Pancreas (tissue), 10 donors: ENCODE data around the gene CD63. TPM values are rescaled to one million over a fixed set of nuclear protein-coding genes. Genes with fewer than 3 reads are reported as not detected.

Experiments
- ATAC-seq, 4 donors: fragments of 200-7000 bp; cut with Tn5 transposase; one replicate each; pipeline versions ENCODE4 v1.8.0 to v1.9.1; 2020; ENCODE audit warnings: mild to moderate bottlenecking in 4 of 4, moderate library complexity in 4 of 4
- DNase-seq, 6 donors: peaks; one replicate each; pipeline ENCODE4 v3.0.0-alpha.2; 2020
- FAIRE-seq: peaks from 2 replicates; lab custom pipeline; 2012; peaks lifted over from hg19 to GRCh38; lab: Jason Lieb, UNC
- H3K27ac ChIP-seq, 4 donors: fragments of 200-600 bp; sonication (generic); 1 replicate in 3 of 4; 2 replicates in 1 of 4; pipeline versions ENCODE4 v1.5.0 to v1.8.0; 2020
- H3K27me3 ChIP-seq, 4 donors: fragments of 200-600 bp; one replicate each; pipeline ENCODE4 v1.8.0; 2021
- H3K36me3 ChIP-seq, 3 donors: fragments of 200-600 bp; sonication (generic) in 1 of 3; one replicate each; pipeline versions ENCODE4 v1.5.0 to v1.8.0; 2020 to 2021
- H3K4me1 ChIP-seq, 3 donors: fragments of 200-600 bp; one replicate each; pipeline ENCODE4 v1.8.0; 2021
- H3K4me3 ChIP-seq, 4 donors: fragments of 200-600 bp; sonication (generic) in 2 of 4; one replicate each; pipeline versions ENCODE4 v1.5.0 to v1.8.0; 2020 to 2021
- H3K9me3 ChIP-seq, 4 donors: fragments of 200-600 bp; one replicate each; pipeline ENCODE4 v1.8.0; 2021
- WGBS, 2 donors: extraction: QIAGEN DNeasy Blood & Tissue Kit; methylation state at CpG; one replicate each; pipeline ENCODE4 v1.1.7; 2013; 5-methylcytosine and 5-hydroxymethylcytosine counted together
- intact Hi-C, 3 donors: fragments of 100-400 bp; cut with DNase I; formaldehyde crosslinking; loops; one replicate each; pipeline versions ENCODE4 v1.11.1 to v1.14.2; 2022
- polyA plus RNA-seq, 2 donors: library from polyadenylated mRNA; stranded (reverse); fragments of 200-250 nt; gene quantifications; one replicate each; pipeline ENCODE4 v1.2.3, GENCODE V29; 2013
- total RNA-seq, 6 donors: library from RNA; stranded (reverse); fragmentation: NEBNext Ultra II Directional in 4 of 6; extraction: Animal tissue kit (Norgen Biotek cat#: 25700) in 4 of 6; gene quantifications; one replicate each; pipeline versions ENCODE4 v1.2.1 to v1.2.4, GENCODE V29; 2021 to 2023
- TF ChIP-seq, protein P1 (sequence below), 4 donors: fragments of 200-600 bp; sonication (generic) in 3 of 4; IDR thresholded peaks; one replicate each; pipeline versions ENCODE4 v1.5.0 to v1.8.0; 2021; ENCODE audit warnings: antibody characterized with exemption in 4 of 4
- donor health status: healthy with polysubstance abuse.
- donor health status: DM: no; HTN: no; CAD: no; lungs with moderate emphysema.
- donor health status: DM: no; HTN: no; CAD: no.
- donor health status: control.
- donor health status: control.
- donor health status: Bipolar disorder and iron deficiency.
- donor health status: DM: yes; HTN: yes; CAD: no.
- donor health status: DM: no; HTN: no; CAD: no.
- donor health status: DM: no; HTN: no; CAD: no.
- donor health status: DM: yes; HTN: yes; CAD: no.

The CD63 gene
- total and polyA plus RNA-seq, 8 donors, result 433 to 717 (median 578) TPM

DNA sequence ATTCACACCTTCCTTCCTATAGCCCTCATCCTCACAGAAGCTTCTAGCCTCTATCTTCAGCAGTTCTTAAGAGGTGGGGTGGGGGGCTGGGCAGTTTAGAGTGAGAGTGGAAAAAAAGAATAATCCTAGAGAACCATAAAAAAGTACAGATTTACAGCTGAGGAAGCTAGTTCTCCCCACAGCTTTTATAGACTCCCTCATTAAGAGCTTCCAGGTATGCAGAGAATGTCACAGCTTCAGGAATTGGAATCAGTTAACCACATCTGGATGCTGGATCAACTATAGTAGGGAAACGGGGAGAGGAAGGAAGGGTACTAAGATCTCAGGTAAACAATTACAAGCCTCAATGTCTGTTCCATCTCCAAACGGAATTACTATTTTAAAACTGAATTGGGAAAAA is 26.4 kb upstream of the CD63 start:
- no peaks in the 10 kb centered on the region for H3K27me3 ChIP-seq
- WGBS, 2 donors, result 59 to 72% methylated on average over 2 of the region's 2 CpGs
- TF ChIP-seq, protein P1, sequence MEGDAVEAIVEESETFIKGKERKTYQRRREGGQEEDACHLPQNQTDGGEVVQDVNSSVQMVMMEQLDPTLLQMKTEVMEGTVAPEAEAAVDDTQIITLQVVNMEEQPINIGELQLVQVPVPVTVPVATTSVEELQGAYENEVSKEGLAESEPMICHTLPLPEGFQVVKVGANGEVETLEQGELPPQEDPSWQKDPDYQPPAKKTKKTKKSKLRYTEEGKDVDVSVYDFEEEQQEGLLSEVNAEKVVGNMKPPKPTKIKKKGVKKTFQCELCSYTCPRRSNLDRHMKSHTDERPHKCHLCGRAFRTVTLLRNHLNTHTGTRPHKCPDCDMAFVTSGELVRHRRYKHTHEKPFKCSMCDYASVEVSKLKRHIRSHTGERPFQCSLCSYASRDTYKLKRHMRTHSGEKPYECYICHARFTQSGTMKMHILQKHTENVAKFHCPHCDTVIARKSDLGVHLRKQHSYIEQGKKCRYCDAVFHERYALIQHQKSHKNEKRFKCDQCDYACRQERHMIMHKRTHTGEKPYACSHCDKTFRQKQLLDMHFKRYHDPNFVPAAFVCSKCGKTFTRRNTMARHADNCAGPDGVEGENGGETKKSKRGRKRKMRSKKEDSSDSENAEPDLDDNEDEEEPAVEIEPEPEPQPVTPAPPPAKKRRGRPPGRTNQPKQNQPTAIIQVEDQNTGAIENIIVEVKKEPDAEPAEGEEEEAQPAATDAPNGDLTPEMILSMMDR (IDR thresholded peaks at IDR 0.05), result no peak
- FAIRE-seq (no peak), ATAC-seq (no peak), DNase-seq (no peak)
- intact Hi-C loops, result loop anchor here in 1 of 3 donors (10.0 kb wide), 1 partner anchor 50 kb away; no protein-coding TSS in a partner anchor
- no peaks in the 10 kb centered on the region for H3K9me3 ChIP-seq
- peaks cover 0 to 46% (median 20%) of the 10 kb centered on the region in 3 donors for H3K36me3 ChIP-seq
- H3K27ac ChIP-seq, result no peak overlapping the region
- H3K4me3 ChIP-seq, result no peak overlapping the region
- no peaks in the 10 kb centered on the region for H3K4me1 ChIP-seq

DNA sequence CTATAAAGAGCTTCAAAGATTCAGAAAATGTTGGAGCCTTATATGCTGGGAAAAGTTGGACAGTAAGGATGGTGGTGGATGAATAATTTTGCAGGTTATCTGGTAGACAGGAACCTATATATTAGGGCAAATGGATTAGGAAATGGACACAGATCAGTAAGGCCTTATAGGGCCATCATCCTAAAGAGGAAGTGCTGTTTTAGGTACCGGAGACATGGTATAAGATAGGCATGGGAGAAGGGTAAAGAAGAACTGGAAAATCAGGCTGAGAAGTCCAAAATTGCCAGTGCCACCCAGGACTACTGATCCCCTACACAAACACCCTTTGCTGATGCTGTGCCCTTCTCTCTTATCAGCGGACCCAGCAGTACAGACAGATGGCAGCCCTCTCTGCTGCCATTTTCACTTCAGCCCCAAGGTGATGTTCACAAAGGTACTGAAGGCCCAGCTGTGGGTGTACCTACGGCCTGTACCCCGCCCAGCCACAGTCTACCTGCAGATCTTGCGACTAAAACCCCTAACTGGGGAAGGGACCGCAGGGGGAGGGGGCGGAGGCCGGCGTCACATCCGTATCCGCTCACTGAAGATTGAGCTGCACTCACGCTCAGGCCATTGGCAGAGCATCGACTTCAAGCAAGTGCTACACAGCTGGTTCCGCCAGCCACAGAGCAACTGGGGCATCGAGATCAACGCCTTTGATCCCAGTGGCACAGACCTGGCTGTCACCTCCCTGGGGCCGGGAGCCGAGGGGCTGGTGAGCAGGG is 19.6 kb upstream of the CD63 start:
- FAIRE-seq, result no peak
- H3K27me3 ChIP-seq, result no peaks in the 10 kb centered on the region
- TF ChIP-seq, protein P1 (IDR thresholded peaks at IDR 0.05), result no peak
- DNase-seq, result no peak
- peaks cover 0 to 7% (median 6%) of the 10 kb centered on the region in 3 donors for H3K36me3 ChIP-seq
- H3K4me1 ChIP-seq, result peaks cover 0 to 7% (median 3%) of the 10 kb centered on the region in 3 donors
- no peak for ATAC-seq
- intact Hi-C loops, result loop anchor here in 1 of 3 donors (10.0 kb wide), 1 partner anchor 186 kb away; the partner anchor contains the start of gene DGKA
- H3K9me3 ChIP-seq, result no peaks in the 10 kb centered on the region
- no peak overlapping the region for H3K27ac ChIP-seq
- no peak overlapping the region for H3K4me3 ChIP-seq
- 91 to 94% methylated on average over 18 of the region's 18 CpGs for WGBS, 2 donors

DNA sequence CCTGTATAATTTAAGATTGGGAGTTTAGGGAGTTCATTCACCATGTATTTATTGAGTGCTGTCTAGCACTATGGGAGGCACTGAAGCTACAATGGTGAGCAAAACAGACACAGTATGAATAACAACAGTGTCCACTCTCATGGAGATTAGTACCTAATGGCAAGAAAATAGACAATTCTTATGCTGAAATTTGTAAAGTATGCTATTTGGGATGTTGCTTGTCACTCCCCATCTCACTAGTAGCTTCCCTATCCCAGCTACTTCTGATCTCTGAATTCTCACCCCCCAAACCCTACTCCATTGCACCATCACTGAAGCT is 18.1 kb upstream of the CD63 start:
- intact Hi-C loops, result loop anchor here in 1 of 3 donors (10.0 kb wide), 1 partner anchor 188 kb away; the partner anchor contains the start of gene DGKA

DNA sequence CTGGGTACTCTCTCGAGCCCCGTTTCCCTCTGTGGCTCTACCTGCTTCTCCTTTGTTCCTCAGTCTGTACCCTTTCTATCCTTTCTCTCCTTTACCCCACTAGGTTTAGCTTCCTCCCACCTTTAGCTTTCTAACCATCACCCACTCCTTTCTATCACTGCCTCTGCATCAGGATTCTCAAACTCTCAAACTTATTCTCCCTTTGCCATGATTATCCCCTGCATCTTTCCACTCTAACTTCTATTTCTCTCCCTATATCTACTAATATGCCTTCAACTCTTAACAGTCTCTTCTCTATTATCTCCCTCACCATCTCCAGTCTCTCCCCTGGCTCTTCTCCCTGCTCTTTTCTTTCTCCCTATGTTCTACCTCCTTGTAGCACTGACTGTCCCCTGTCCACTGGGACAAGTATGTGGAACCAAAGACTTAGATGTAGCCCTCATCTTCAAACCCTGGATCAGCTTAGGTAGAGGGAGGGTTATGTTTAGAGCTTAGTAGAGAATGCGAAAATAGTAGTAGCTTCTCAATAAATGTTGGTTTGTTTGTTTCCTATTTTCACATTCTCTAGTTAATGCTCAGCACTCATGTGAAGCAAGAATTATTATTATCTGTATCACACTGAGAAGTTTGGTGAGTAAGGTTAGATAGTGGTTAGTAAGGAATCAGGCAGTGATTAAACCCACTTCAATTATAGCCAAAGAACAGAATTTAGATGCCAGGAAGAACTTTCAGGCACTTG is 17.5 kb upstream of the CD63 start:
- ATAC-seq (no peak), FAIRE-seq (no peak), DNase-seq (no peak)
- Histone ChIP-seq H3K27ac (no peak overlapping the region), H3K36me3 (no peaks in the 10 kb centered on the region), H3K4me3 (no peak overlapping the region), H3K9me3 (no peaks in the 10 kb centered on the region), H3K4me1 (peaks cover 0 to 7% (median 3%) of the 10 kb centered on the region in 3 donors), H3K27me3 (no peaks in the 10 kb centered on the region)
- TF ChIP-seq, protein P1 (IDR thresholded peaks at IDR 0.05), result no peak
- WGBS, 2 donors, result 35 to 42% methylated on average over 3 of the region's 3 CpGs
- intact Hi-C loops, result loop anchor here in 1 of 3 donors (10.0 kb wide), 1 partner anchor 188 kb away; the partner anchor contains the start of gene DGKA

More for the DNA sequence above, 18.1 kb upstream of the CD63 start:
- DNase-seq (no peak), ATAC-seq (no peak), FAIRE-seq (no peak)
- H3K36me3 ChIP-seq, result no peaks in the 10 kb centered on the region
- no peaks in the 10 kb centered on the region for H3K9me3 ChIP-seq
- H3K27me3 ChIP-seq, result no peaks in the 10 kb centered on the region
- TF ChIP-seq, protein P1 (IDR thresholded peaks at IDR 0.05), result no peak
- no peak overlapping the region for H3K27ac ChIP-seq
- H3K4me1 ChIP-seq, result peaks cover 0 to 7% (median 3%) of the 10 kb centered on the region in 3 donors
- H3K4me3 ChIP-seq, result no peak overlapping the region
